Erythroblast (primary cell): Measurements from ENCODE around the gene CLCNKA.

Experiments used
- DNase-seq, 2 experiments: peaks; one replicate each; lab custom pipeline; 2025; lab: John Stamatoyannopoulos, UW
- GATA1 ChIP-seq: IDR thresholded peaks from 2 replicates; pipeline ENCODE4 v1.6.1; 2011; ENCODE audit warnings: low read depth, mild to moderate bottlenecking, control low read depth, low read length, moderate library complexity
- POLR2A ChIP-seq: IDR thresholded peaks from 2 replicates; pipeline ENCODE4 v1.6.1; 2011; ENCODE audit warnings: mild to moderate bottlenecking, low read length

Gene CLCNKA

GRCh38 chr1:16065269-16065576 is 43.4 kb downstream of the CLCNKA start:
- TF ChIP-seq GATA1 (no peak), POLR2A (no peak)
- DNase-seq: no peak

- no peak for DNase-seq
- TF ChIP-seq POLR2A: no peak
- TF ChIP-seq GATA1: no peak
These were observed 44.4 kb downstream of the CLCNKA start for GRCh38 chr1:16066245-16066644.

- TF ChIP-seq POLR2A (no peak), GATA1 (no peak)
- no peak for DNase-seq
These were observed 45.4 kb downstream of the CLCNKA start for GRCh38 chr1:16067127-16067768.

GRCh38 chr1:16067933-16068332 is 46.1 kb downstream of the CLCNKA start:
- TF ChIP-seq POLR2A: no peak
- no peak for TF ChIP-seq GATA1
- no peak for DNase-seq

- TF ChIP-seq POLR2A (no peak), GATA1 (no peak)
- DNase-seq: no peak
These were observed 46.8 kb downstream of the CLCNKA start for GRCh38 chr1:16068356-16069270.

GRCh38 chr1:16070640-16071355 is 49.0 kb downstream of the CLCNKA start:
- DNase-seq: no peak
- no peak for TF ChIP-seq POLR2A
- no peak for TF ChIP-seq GATA1

GRCh38 chr1:16071614-16072013 is 49.8 kb downstream of the CLCNKA start:
- DNase-seq: no peak
- TF ChIP-seq GATA1 (no peak), POLR2A (no peak)

GRCh38 chr1:16072095-16072494 is 50.3 kb downstream of the CLCNKA start:
- no peak for TF ChIP-seq POLR2A
- no peak for TF ChIP-seq GATA1
- DNase-seq: no peak

GRCh38 chr1:16072616-16073484 is 51.0 kb downstream of the CLCNKA start:
- no peak for DNase-seq
- TF ChIP-seq GATA1 (no peak), POLR2A (no peak)

- TF ChIP-seq GATA1: no peak
- no peak for TF ChIP-seq POLR2A
- peak; percentile 22 to 44 for DNase-seq
These were observed 51.8 kb downstream of the CLCNKA start, which contains the start of gene FAM131C for GRCh38 chr1:16073490-16074119. Gene FAM131C (minus strand): TSS chr1:16073651. CDS start chr1:16073442, 209 bp downstream.

- TF ChIP-seq GATA1 (no peak), POLR2A (no peak)
- DNase-seq: no peak
These were observed 52.4 kb downstream of the CLCNKA start for GRCh38 chr1:16074217-16074616.

GRCh38 chr1:16075337-16076030 is 53.6 kb downstream of the CLCNKA start:
- DNase-seq: peak in 1 of 2 experiments; percentile 20

More at GRCh38 chr1:16075337-16076030, 53.6 kb downstream of the CLCNKA start:
- TF ChIP-seq GATA1 (no peak), POLR2A (no peak)
